DOHH2 (cell line): Measurements from ENCODE around the gene TTC21A.

Experiments used
- EZH2phosphoT487 ChIP-seq: fragments of 200-600 bp; sonication (generic); IDR thresholded peaks from 2 replicates; pipeline ENCODE4 v1.6.1; 2017; ENCODE audit warnings: borderline replicate concordance, mild to moderate bottlenecking, antibody characterized with exemption, low read length, moderate library complexity, mixed read lengths
- TF ChIP-seq, protein P1 (sequence below): fragments of 200-600 bp; sonication (generic); IDR thresholded peaks from one replicate; pipeline ENCODE4 v1.5.1; 2014; ENCODE audit warnings: antibody characterized with exemption, mild to moderate bottlenecking, low read depth, low read length; ENCODE audit not compliant: poor library complexity, severe bottlenecking

DNA sequence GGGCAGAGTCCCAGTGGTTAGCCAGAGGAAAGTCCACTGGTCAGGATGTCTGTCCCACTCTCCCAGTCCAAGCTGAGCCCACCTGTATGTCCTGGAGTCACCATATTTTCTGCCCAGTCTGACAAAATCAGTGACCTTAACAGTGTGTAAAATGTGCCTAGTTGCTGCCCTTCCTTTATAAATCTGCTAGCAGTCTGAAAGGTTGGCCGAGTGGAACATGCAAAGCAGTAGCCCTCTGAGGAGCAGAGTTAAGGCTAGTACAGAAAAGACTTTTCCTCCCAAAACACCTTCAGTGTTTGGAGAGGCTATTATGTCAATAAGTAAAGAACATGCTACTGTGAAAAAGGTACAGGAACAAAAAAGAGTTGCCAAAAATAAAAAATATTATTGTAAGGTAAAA, 15.3 kb downstream of the TTC21A start:
- TF ChIP-seq, protein P1, sequence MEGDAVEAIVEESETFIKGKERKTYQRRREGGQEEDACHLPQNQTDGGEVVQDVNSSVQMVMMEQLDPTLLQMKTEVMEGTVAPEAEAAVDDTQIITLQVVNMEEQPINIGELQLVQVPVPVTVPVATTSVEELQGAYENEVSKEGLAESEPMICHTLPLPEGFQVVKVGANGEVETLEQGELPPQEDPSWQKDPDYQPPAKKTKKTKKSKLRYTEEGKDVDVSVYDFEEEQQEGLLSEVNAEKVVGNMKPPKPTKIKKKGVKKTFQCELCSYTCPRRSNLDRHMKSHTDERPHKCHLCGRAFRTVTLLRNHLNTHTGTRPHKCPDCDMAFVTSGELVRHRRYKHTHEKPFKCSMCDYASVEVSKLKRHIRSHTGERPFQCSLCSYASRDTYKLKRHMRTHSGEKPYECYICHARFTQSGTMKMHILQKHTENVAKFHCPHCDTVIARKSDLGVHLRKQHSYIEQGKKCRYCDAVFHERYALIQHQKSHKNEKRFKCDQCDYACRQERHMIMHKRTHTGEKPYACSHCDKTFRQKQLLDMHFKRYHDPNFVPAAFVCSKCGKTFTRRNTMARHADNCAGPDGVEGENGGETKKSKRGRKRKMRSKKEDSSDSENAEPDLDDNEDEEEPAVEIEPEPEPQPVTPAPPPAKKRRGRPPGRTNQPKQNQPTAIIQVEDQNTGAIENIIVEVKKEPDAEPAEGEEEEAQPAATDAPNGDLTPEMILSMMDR = no peak
- TF ChIP-seq EZH2phosphoT487 = no peak
